ENCODE measurements around the gene SCAF8. TPM values are rescaled to one million over a fixed set of nuclear protein-coding genes. Genes with fewer than 3 reads are reported as not detected.
A peak's percentile ranks its signal among the peaks of the same experiment; 100 is the strongest.

Gene SCAF8
- total RNA-seq, 1 donor from 2014 or later, result 46.1 TPM

DNA sequence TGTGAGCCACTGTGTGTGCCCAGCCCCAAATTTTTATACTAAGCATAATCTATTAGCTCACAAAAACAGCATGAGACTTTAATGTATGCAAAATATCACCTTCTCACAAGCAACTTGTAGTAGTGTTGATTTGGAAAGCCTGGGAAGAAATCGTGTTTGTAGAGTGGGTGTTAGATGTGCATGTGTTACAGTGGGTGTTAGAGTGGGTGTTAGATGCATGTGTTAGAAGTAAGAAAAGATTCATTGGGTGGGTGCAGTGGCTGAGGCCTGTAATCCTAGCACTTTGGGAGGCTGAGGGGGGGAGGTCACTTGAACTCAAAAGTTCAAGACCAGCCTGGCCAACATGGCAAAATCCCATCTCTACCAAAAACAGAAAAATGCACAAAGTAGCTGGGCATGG lies 6.3 kb upstream of the SCAF8 start:
- no peak overlapping the region for H3K4me3 Mint-ChIP-seq (ENCODE audit: unreplicated experiment)
- no peaks in the 10 kb centered on the region for H3K9me3 Mint-ChIP-seq (ENCODE audit: unreplicated experiment)
- TF ChIP-seq, protein P1, sequence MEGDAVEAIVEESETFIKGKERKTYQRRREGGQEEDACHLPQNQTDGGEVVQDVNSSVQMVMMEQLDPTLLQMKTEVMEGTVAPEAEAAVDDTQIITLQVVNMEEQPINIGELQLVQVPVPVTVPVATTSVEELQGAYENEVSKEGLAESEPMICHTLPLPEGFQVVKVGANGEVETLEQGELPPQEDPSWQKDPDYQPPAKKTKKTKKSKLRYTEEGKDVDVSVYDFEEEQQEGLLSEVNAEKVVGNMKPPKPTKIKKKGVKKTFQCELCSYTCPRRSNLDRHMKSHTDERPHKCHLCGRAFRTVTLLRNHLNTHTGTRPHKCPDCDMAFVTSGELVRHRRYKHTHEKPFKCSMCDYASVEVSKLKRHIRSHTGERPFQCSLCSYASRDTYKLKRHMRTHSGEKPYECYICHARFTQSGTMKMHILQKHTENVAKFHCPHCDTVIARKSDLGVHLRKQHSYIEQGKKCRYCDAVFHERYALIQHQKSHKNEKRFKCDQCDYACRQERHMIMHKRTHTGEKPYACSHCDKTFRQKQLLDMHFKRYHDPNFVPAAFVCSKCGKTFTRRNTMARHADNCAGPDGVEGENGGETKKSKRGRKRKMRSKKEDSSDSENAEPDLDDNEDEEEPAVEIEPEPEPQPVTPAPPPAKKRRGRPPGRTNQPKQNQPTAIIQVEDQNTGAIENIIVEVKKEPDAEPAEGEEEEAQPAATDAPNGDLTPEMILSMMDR (IDR thresholded peaks at IDR 0.05), result no peak
- no peaks in the 10 kb centered on the region for H3K36me3 Mint-ChIP-seq (ENCODE audit: unreplicated experiment)
- no peak overlapping the region for H3K27ac Mint-ChIP-seq (ENCODE audit: unreplicated experiment)
- peaks cover 7% of the 10 kb centered on the region for H3K4me1 Mint-ChIP-seq (ENCODE audit: unreplicated experiment)
- no peak for DNase-seq (ENCODE audit: extremely low spot score, unreplicated experiment)
- H3K27me3 Mint-ChIP-seq (ENCODE audit: unreplicated experiment), result no peaks in the 10 kb centered on the region

DNA sequence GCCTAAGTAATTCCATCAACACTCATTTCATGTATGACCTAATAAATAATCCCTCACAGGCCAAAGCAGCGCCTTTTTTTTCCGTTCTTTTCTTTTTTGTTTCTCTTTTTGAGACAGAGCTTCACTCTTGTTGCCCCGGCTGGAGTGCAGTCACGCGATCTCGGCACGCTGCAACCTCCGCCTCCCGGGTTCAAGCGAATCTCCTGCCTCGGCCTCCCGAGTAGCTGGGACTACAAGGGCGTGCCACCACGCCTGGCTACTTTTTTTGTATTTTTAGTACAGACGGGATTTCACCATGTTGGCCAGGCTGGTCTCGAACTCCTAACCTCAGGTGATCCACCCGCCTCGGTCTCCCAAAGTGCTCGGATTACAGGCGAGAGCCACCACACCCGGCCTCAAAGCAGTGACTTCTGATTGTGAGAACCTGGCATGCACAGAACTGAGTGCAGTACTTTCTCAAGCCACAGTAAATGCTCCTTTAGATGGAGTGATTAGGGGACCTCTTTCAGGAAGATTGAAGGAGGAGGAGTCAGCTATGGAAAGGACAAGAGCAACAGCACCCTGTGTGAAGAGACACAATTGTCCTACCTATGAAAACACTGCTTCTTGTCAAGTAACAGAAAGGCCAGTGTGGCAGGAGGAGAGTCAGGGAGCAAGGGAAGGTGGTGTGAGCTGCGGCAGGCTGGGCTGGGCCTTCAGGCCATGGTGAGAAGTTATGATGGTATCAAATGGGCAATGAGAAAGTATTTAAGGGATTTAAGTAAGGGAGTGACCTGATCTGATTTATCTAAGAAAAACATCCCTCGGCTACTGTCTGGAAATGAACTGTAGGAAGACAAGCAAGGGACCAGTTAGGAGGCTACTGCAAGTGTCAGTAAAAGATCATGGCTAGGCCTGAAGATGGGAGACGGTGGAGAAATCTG lies 1.7 kb upstream of the SCAF8 start:
- Mint-ChIP-seq H3K36me3 (ENCODE audit: unreplicated experiment) (peaks cover 2% of the 10 kb centered on the region), H3K27me3 (ENCODE audit: unreplicated experiment) (no peaks in the 10 kb centered on the region), H3K27ac (ENCODE audit: unreplicated experiment) (peak overlapping the region; percentile 86), H3K4me1 (ENCODE audit: unreplicated experiment) (peaks cover 31% of the 10 kb centered on the region), H3K9me3 (ENCODE audit: unreplicated experiment) (no peaks in the 10 kb centered on the region), H3K4me3 (ENCODE audit: unreplicated experiment) (peak overlapping the region; percentile 44)
- DNase-seq (ENCODE audit: extremely low spot score, unreplicated experiment), result no peak
- TF ChIP-seq, protein P1 (IDR thresholded peaks at IDR 0.05), result no peak

DNA sequence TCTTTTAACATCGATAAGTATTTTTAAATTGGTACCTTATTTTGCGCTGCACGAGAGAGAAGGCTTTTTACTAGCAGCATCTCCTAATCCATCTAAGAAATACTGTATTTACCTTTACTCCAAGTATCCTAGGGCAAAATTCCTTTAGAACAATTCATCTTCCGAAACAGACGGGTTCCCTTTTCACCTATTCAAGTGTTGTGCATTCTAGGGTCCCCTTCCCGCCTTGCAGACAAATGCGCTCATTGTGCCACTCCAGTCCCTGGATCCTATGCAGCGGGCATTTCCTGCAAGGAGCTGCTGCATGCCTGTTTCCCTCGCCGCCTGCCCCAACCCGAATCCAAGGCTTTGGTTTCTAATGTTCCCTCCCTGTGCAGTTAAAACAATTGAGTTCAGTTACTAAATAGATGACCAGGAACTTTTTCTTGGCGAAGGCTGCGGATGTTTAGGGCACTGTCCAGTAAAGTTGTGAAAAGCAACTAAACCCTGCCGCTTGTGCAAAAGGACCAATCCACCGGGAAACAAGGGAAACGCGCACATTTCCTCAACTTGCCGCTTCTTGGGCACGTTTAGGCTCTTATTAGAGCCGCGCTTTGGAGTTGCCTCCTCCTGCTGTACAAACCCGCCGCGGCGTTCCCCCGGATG lies 556 bp upstream of the SCAF8 start:
- no peaks in the 10 kb centered on the region for H3K9me3 Mint-ChIP-seq (ENCODE audit: unreplicated experiment)
- peaks cover 4% of the 10 kb centered on the region for H3K36me3 Mint-ChIP-seq (ENCODE audit: unreplicated experiment)
- H3K4me3 Mint-ChIP-seq (ENCODE audit: unreplicated experiment), result peak overlapping the region; percentile 82
- H3K27me3 Mint-ChIP-seq (ENCODE audit: unreplicated experiment), result no peaks in the 10 kb centered on the region
- TF ChIP-seq, protein P1 (IDR thresholded peaks at IDR 0.05), result no peak
- peak overlapping the region; percentile 86 for H3K27ac Mint-ChIP-seq (ENCODE audit: unreplicated experiment)
- DNase-seq (ENCODE audit: extremely low spot score, unreplicated experiment), result no peak
- peaks cover 40% of the 10 kb centered on the region for H3K4me1 Mint-ChIP-seq (ENCODE audit: unreplicated experiment)

DNA sequence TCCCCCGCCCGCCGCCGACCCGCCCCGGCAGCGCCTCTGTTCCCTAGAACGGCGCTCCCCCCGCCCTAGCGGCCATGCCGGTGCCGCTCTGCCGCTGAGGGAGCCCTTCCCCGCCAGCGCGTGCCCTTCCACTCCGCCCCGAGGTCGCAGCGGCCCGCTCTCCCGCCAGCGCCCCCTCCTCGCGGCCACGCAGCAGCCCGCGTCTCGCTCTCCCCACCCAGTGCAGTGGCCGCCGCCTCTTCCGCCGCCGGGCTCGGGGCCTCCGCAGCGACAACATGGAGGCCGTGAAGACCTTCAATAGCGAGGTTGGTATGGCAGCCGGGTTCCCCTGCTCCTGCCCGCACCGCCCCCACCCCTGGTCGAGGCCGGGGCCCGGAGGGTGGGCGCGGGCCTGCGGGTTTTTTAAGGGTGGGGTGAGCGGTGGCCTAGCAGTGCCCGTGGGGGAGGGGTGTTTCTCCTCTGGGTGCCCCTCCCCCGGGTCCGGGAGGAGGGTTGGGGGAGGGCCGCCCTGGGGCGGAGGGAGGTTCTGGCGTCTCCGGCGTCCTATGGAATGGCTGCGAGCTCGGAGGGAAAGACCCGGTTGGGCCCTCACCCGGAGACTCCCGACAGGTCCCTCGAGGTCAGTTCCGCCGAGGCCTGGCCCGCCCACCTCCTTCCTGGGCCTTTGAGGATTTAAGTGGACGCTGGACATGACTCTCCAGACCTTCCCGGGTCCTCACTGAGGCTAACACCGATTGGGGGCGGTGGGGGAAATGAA lies 588 bp downstream of the SCAF8 start:
- Mint-ChIP-seq H3K36me3 (ENCODE audit: unreplicated experiment) (peaks cover 4% of the 10 kb centered on the region), H3K4me1 (ENCODE audit: unreplicated experiment) (peaks cover 51% of the 10 kb centered on the region), H3K27me3 (ENCODE audit: unreplicated experiment) (no peaks in the 10 kb centered on the region), H3K4me3 (ENCODE audit: unreplicated experiment) (peak overlapping the region; percentile 82), H3K27ac (ENCODE audit: unreplicated experiment) (peak overlapping the region; percentile 96), H3K9me3 (ENCODE audit: unreplicated experiment) (no peaks in the 10 kb centered on the region)
- TF ChIP-seq, protein P1 (IDR thresholded peaks at IDR 0.05), result no peak
- DNase-seq (ENCODE audit: extremely low spot score, unreplicated experiment), result peak; percentile 97

Data from osteocyte (in vitro differentiated cells).